Pancreas (tissue), 10 donors: ENCODE results near the gene SEMA7A. TPM values are rescaled to one million over a fixed set of nuclear protein-coding genes. Genes with fewer than 3 reads are reported as not detected.

Experiments
- ATAC-seq, 4 donors: fragments of 200-7000 bp; cut with Tn5 transposase; one replicate each; pipeline versions ENCODE4 v1.8.0 to v1.9.1; 2020; ENCODE audit warnings: mild to moderate bottlenecking in 4 of 4, moderate library complexity in 4 of 4
- DNase-seq, 6 donors: peaks; one replicate each; pipeline ENCODE4 v3.0.0-alpha.2; 2020
- FAIRE-seq: peaks from 2 replicates; lab custom pipeline; 2012; peaks lifted over from hg19 to GRCh38; lab: Jason Lieb, UNC
- H3K27ac ChIP-seq, 4 donors: fragments of 200-600 bp; sonication (generic); 1 replicate in 3 of 4; 2 replicates in 1 of 4; pipeline versions ENCODE4 v1.5.0 to v1.8.0; 2020
- H3K27me3 ChIP-seq, 4 donors: fragments of 200-600 bp; one replicate each; pipeline ENCODE4 v1.8.0; 2021
- H3K36me3 ChIP-seq, 3 donors: fragments of 200-600 bp; sonication (generic) in 1 of 3; one replicate each; pipeline versions ENCODE4 v1.5.0 to v1.8.0; 2020 to 2021
- H3K4me1 ChIP-seq, 3 donors: fragments of 200-600 bp; one replicate each; pipeline ENCODE4 v1.8.0; 2021
- H3K4me3 ChIP-seq, 4 donors: fragments of 200-600 bp; sonication (generic) in 2 of 4; one replicate each; pipeline versions ENCODE4 v1.5.0 to v1.8.0; 2020 to 2021
- H3K9me3 ChIP-seq, 4 donors: fragments of 200-600 bp; one replicate each; pipeline ENCODE4 v1.8.0; 2021
- WGBS, 2 donors: extraction: QIAGEN DNeasy Blood & Tissue Kit; methylation state at CpG; one replicate each; pipeline ENCODE4 v1.1.7; 2013; 5-methylcytosine and 5-hydroxymethylcytosine counted together
- intact Hi-C, 3 donors: fragments of 100-400 bp; cut with DNase I; formaldehyde crosslinking; loops; one replicate each; pipeline versions ENCODE4 v1.11.1 to v1.14.2; 2022
- polyA plus RNA-seq, 2 donors: library from polyadenylated mRNA; stranded (reverse); fragments of 200-250 nt; gene quantifications; one replicate each; pipeline ENCODE4 v1.2.3, GENCODE V29; 2013
- total RNA-seq, 6 donors: library from RNA; stranded (reverse); fragmentation: NEBNext Ultra II Directional in 4 of 6; extraction: Animal tissue kit (Norgen Biotek cat#: 25700) in 4 of 6; gene quantifications; one replicate each; pipeline versions ENCODE4 v1.2.1 to v1.2.4, GENCODE V29; 2021 to 2023
- TF ChIP-seq, protein P1 (sequence below), 4 donors: fragments of 200-600 bp; sonication (generic) in 3 of 4; IDR thresholded peaks; one replicate each; pipeline versions ENCODE4 v1.5.0 to v1.8.0; 2021; ENCODE audit warnings: antibody characterized with exemption in 4 of 4
- donor health status: healthy with polysubstance abuse.
- donor health status: DM: no; HTN: no; CAD: no; lungs with moderate emphysema.
- donor health status: DM: no; HTN: no; CAD: no.
- donor health status: control.
- donor health status: control.
- donor health status: Bipolar disorder and iron deficiency.
- donor health status: DM: yes; HTN: yes; CAD: no.
- donor health status: DM: no; HTN: no; CAD: no.
- donor health status: DM: no; HTN: no; CAD: no.
- donor health status: DM: yes; HTN: yes; CAD: no.

Gene SEMA7A
- total and polyA plus RNA-seq, 8 donors = 0.37 to 5.6 (median 0.76) TPM

DNA sequence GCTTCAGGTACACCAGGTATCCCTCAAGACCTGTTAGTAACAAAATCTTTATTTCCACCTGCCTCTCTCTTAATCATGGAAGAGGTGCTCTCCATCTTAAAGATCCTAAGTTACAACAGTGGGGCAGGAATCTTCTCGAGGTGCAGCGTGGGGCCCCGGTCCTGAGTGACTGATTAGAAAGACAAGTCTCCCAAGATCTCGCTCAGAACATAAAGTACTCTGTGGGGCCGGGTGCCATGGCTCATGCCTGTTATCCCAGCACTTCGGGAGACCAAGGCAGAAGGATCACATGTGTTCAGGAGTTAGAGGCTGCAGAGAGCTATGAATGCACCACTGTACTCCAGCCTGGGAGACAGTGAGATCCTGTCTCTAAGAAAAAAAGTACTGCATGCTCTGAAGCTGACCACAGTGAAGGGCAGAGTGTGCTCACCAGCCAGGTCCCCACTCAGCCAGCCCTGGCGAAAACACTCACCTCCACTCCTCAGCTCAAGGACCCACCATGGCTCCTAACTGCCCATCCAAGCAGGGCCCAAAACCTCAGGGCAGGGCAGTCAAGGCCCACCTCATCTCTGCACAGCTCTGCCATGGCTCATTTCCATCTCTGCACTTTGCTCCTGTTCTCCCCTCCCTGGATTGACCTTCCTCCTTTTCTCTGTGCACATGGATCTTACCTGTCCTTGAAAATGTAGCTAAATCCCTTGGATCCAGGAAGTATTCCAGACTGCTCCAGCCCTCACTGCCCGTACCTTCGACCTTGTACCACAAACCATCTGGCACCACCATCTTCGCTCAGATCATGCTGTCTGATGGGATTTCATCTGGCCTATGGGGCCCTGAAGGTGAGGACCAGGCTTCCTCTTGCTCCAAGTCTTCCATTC lies 7.1 kb downstream of the SEMA7A start:
- H3K9me3 ChIP-seq = no peaks in the 10 kb centered on the region
- H3K27me3 ChIP-seq = no peaks in the 10 kb centered on the region
- no peak overlapping the region for H3K4me3 ChIP-seq
- no peak for FAIRE-seq
- TF ChIP-seq, protein P1, sequence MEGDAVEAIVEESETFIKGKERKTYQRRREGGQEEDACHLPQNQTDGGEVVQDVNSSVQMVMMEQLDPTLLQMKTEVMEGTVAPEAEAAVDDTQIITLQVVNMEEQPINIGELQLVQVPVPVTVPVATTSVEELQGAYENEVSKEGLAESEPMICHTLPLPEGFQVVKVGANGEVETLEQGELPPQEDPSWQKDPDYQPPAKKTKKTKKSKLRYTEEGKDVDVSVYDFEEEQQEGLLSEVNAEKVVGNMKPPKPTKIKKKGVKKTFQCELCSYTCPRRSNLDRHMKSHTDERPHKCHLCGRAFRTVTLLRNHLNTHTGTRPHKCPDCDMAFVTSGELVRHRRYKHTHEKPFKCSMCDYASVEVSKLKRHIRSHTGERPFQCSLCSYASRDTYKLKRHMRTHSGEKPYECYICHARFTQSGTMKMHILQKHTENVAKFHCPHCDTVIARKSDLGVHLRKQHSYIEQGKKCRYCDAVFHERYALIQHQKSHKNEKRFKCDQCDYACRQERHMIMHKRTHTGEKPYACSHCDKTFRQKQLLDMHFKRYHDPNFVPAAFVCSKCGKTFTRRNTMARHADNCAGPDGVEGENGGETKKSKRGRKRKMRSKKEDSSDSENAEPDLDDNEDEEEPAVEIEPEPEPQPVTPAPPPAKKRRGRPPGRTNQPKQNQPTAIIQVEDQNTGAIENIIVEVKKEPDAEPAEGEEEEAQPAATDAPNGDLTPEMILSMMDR (IDR thresholded peaks at IDR 0.05) = no peak
- no peak overlapping the region for H3K27ac ChIP-seq
- peak in 1 of 6 donors; percentile 26 for DNase-seq
- intact Hi-C loops = no loop called here
- no peaks in the 10 kb centered on the region for H3K4me1 ChIP-seq
- ATAC-seq = no peak
- H3K36me3 ChIP-seq = no peaks in the 10 kb centered on the region
- WGBS, 2 donors = 77 to 85% methylated on average over 10 of the region's 10 CpGs

DNA sequence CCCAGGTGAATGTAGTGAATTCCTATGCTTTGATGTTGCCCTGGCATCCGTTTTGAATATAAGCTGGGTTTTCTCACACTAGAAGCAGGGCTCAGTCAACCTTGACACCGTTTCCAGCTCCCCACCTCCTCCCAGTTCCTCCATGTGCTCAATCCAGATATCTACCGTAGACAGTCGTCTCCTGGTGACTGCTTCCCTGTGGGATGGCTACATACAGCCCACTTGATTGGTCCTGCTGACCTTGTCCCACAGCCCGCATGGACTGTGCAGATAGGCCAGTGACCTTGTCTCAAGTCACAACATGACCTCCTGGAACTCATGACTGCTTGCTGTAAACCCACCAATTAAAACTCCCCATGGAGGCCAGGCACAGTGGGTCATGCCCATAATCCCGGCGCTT lies 8.1 kb downstream of the SEMA7A start:
- intact Hi-C loops = no loop called here
- Histone ChIP-seq H3K9me3 (no peaks in the 10 kb centered on the region), H3K27ac (no peak overlapping the region), H3K4me3 (no peak overlapping the region), H3K36me3 (no peaks in the 10 kb centered on the region), H3K27me3 (no peaks in the 10 kb centered on the region), H3K4me1 (no peaks in the 10 kb centered on the region)
- DNase-seq (no peak), FAIRE-seq (no peak), ATAC-seq (no peak)
- WGBS, 2 donors = 68 to 75% methylated on average over 7 of the region's 7 CpGs
- TF ChIP-seq, protein P1 (IDR thresholded peaks at IDR 0.05) = no peak

DNA sequence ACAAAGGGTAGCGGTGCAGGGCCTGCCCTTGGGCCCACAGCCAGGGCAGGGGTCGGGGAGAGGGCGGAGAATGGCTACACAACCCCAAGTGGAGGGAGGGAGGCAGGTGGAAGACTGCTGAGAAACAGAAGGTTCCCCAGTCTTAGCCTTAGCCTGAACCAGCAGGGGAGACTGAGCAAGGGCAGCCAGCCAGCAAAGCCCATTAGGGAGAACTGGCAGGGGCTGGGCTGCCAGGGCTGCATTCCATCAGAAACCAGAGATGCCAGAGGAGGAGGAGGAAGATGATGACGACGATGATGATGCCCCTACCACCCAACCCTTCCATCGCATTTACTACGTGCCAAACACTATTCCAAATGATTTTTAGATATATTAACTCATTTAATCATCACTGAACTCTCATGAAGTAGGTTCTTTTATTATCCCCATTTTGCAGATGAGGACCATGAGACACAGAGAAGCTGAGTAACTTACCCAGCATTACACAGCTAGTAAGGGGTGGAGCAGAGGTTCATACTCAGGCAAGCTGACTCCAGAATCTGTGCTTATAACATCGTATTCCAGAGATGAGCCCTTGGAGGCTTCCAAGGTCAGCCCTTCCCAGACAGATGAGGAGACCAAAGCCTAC lies 8.7 kb downstream of the SEMA7A start:
- WGBS, 2 donors = 75 to 88% methylated on average over 8 of the region's 8 CpGs
- intact Hi-C loops = no loop called here
- Histone ChIP-seq H3K4me3 (no peak overlapping the region), H3K27me3 (no peaks in the 10 kb centered on the region), H3K36me3 (no peaks in the 10 kb centered on the region), H3K27ac (no peak overlapping the region), H3K4me1 (no peaks in the 10 kb centered on the region), H3K9me3 (no peaks in the 10 kb centered on the region)
- DNase-seq (no peak), FAIRE-seq (no peak), ATAC-seq (no peak)
- TF ChIP-seq, protein P1 (IDR thresholded peaks at IDR 0.05) = no peak

DNA sequence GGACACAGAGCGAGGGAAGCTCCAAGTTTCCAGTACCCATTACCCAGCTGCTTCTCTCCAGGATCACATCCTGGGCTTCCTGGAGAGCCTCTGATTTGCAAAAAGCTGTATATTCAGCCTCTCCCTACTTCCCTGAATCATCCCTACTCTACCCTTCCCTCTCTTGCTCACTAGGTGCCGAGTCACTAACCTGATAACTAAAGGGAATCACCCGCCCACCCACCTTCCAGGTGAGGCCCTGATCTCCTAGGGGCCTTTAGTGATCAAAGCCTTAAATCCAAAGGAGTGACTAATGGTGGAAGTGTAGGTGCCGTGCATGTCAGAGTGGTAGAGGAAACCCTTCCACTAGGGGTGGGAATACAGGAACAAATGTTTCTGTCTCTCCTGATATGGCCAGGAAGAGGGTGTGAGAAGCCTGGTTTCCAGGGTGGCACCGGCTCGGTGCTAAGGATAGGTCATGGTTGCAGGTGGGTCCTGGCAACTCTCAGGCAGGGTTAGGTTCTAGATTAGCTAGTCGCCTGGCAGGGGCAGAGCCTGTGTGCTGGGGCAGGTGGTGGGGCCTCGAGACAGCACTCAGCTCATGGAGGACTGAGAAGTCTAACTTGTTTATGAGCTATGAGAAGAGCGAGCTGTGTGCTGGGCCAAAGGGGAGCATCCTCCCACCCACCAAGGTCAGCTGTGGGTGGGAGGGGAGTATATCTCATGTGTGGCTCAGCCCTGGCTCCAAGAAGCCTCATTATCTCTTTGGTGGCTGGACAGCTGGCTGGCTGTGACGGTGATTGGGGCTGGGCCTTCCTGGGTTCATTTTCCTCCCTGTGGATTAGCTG lies 10.1 kb downstream of the SEMA7A start:
- intact Hi-C loops = no loop called here
- Histone ChIP-seq H3K27ac (no peak overlapping the region), H3K4me1 (no peaks in the 10 kb centered on the region), H3K9me3 (no peaks in the 10 kb centered on the region), H3K36me3 (no peaks in the 10 kb centered on the region), H3K27me3 (no peaks in the 10 kb centered on the region), H3K4me3 (no peak overlapping the region)
- DNase-seq (no peak), FAIRE-seq (no peak), ATAC-seq (no peak)
- 80 to 90% methylated on average over 10 of the region's 10 CpGs for WGBS, 2 donors
- TF ChIP-seq, protein P1 (IDR thresholded peaks at IDR 0.05) = no peak
